GM12872 (cell line): ENCODE results near the gene FEZ2.

Experiments
- CTCF ChIP-seq: IDR thresholded peaks from 3 replicates; pipeline ENCODE4 v1.5.1; 2011; ENCODE audit warnings: low read depth, mild to moderate bottlenecking, low read length, moderate library complexity; ENCODE audit not compliant: insufficient read depth

Gene FEZ2

GRCh38 chr2:36597532-36598377, at the start of gene FEZ2:
TSS of gene FEZ2 (minus strand) at chr2:36598168. CDS start at chr2:36598142, 26 bp downstream.
- TF ChIP-seq CTCF = no peak

GRCh38 chr2:36634981-36635597, 37.1 kb upstream of the FEZ2 start:
- no peak for TF ChIP-seq CTCF

- no peak for TF ChIP-seq CTCF
Observed at GRCh38 chr2:36633470-36634092, 35.6 kb upstream of the FEZ2 start.

GRCh38 chr2:36626756-36627155, 28.8 kb upstream of the FEZ2 start:
- no peak for TF ChIP-seq CTCF

- TF ChIP-seq CTCF = no peak
Observed at GRCh38 chr2:36626071-36626470, 28.1 kb upstream of the FEZ2 start.

- TF ChIP-seq CTCF = no peak
Observed at GRCh38 chr2:36625304-36625703, 27.3 kb upstream of the FEZ2 start.

GRCh38 chr2:36620321-36620720, 22.4 kb upstream of the FEZ2 start:
- TF ChIP-seq CTCF = no peak
